ENCODE results near the gene NHLH1.
"Not testable (repeated sequence)": the region's sequence is repeated elsewhere in the genome, so short reads cannot be mapped to it uniquely, and the experiment has no call there.

The NHLH1 gene

DNA sequence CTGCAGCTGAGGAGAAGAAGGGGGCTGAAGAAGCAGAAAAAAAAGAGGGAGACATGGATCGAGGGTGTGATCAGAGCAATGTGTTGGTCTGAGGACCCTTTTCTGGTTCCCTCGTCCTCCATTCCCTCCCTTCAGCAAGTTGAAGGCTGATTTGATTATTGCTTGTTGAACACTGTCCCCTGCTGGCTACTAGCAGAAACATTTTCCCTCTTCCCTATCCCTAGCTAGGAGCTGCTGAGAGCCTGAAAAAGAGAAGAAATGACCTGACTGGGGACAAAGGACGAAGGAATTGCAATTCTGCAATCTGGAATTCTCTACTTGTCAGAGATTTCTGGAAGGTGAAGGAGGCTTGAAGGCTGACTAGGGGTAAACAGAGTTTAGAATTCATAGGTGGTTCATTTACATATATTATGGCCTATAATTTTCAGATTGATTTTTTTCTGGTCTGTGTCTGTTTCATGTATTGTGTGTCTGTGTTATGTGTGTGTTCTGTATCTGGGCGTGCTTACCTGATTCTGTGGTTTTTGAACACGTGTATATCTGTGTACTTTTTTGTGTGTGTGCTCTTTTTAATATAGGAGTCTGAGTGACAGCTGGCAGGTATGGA, 9.8 kb downstream of the NHLH1 start:
- ChIA-PET POLR2A (no interaction called here), CTCF (interaction anchor here (0.7 to 11.5 kb wide), 33 partner anchors 8 to 331 kb away, joined by 3 to 277 read pairs (median 4); partner anchors contain the start of genes CASQ1, DCAF8, NHLH1 and PEX19)
- TF ChIP-seq, protein P1, sequence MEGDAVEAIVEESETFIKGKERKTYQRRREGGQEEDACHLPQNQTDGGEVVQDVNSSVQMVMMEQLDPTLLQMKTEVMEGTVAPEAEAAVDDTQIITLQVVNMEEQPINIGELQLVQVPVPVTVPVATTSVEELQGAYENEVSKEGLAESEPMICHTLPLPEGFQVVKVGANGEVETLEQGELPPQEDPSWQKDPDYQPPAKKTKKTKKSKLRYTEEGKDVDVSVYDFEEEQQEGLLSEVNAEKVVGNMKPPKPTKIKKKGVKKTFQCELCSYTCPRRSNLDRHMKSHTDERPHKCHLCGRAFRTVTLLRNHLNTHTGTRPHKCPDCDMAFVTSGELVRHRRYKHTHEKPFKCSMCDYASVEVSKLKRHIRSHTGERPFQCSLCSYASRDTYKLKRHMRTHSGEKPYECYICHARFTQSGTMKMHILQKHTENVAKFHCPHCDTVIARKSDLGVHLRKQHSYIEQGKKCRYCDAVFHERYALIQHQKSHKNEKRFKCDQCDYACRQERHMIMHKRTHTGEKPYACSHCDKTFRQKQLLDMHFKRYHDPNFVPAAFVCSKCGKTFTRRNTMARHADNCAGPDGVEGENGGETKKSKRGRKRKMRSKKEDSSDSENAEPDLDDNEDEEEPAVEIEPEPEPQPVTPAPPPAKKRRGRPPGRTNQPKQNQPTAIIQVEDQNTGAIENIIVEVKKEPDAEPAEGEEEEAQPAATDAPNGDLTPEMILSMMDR (IDR thresholded peaks at IDR 0.05; ENCODE audit: insufficient read depth, low read length, missing control alignments): peak; percentile 84
- DNase-seq (ENCODE audit: low read depth, low spot score): no peak
- no peak overlapping the region for H3K4me3 ChIP-seq (ENCODE audit: low read depth, low read length)

DNA sequence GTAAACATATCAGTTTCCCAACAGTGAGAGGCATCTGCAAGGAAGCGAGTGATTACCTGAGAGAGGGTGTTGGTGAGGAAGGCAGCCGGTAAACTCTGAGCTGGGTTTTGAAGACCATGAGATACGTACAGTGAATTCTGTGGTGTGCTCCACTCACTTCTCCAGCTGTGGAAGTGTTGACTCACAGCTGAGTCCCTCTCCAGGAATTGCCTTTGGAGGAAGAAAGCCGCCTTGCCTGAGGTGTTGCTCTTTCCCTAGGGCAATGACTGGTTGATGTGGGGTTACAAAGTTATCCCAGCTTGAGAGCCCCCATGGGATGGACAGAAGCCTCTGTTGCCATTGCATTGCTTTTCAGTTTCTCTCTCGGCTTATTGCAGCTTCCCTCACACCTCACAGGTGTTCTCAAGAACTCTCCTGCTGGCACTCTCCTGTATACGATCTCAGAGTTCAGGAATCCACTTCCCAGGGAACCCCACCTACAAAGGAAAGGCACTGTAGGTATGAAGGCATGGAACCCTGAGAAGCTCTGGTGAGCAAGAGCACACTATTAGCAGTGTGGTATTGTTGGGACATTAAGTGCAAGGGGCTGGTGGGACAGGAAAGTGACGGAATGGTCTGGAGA, 10.8 kb downstream of the NHLH1 start:
- peak; percentile 17 for DNase-seq (ENCODE audit: low read depth, low spot score)
- TF ChIP-seq, protein P1 (IDR thresholded peaks at IDR 0.05; ENCODE audit: insufficient read depth, low read length, missing control alignments): no peak
- no peak overlapping the region for H3K4me3 ChIP-seq (ENCODE audit: low read depth, low read length)
- ChIA-PET CTCF (interaction anchor here (0.9 to 11.5 kb wide), 18 partner anchors 14 to 332 kb away, joined by 3 to 277 read pairs (median 8); partner anchors contain the start of genes CASQ1 and NHLH1), POLR2A (interaction anchor here (0.5 to 0.7 kb wide), 2 partner anchors 18 to 227 kb away, joined by 3 to 4 read pairs; no protein-coding TSS in a partner anchor)

DNA sequence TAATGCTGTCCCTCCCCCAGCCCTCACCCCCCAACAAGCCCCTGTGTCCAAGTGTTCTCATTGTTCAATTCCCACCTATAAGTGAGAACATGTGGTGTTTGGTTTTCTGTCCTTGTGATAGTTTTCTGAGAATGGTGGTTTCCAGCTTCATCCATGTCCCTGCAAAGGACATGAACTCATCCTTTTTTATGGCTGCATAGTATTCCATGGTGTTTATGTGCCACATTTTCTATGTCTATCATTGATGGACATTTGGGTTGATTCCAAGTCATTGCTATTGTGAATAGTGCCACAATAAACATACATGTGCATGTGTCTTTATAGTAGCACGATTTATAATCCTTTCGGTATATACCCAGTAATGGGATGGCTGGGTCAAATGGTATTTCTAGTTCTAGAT, 17.9 kb downstream of the NHLH1 start:
- CTCF ChIA-PET: interaction anchor here (1.5 kb wide), 1 partner anchor 9 kb away, joined by 4 read pairs; no protein-coding TSS in a partner anchor
- DNase-seq (ENCODE audit: low read depth, low spot score); H3K4me3 ChIP-seq (ENCODE audit: low read depth, low read length); POLR2A ChIA-PET: not testable (repeated sequence)

DNA sequence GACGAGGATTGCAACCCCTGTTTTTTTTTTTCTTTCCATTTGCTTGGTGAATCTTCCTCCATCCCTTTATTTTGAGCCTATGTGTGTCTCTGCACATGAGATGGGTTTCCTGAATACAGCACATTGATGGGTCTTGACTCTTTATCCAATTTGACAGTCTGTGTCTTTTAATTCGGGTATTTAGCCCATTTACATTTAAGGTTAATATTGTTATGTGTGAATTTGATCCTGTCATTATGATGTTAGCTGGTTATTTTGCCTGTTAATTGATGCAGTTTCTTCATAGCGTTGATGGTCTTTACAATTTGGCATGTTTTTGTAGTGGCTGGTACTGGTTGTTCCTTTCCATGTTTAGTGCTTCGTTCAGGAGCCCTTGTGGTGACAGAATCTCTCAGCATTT, 21.5 kb downstream of the NHLH1 start:
- H3K4me3 ChIP-seq (ENCODE audit: low read depth, low read length); DNase-seq (ENCODE audit: low read depth, low spot score); POLR2A ChIA-PET: not testable (repeated sequence)
- CTCF ChIA-PET: interaction anchor here (7.1 kb wide), 1 partner anchor 10 kb away, joined by 36 read pairs; no protein-coding TSS in a partner anchor

DNA sequence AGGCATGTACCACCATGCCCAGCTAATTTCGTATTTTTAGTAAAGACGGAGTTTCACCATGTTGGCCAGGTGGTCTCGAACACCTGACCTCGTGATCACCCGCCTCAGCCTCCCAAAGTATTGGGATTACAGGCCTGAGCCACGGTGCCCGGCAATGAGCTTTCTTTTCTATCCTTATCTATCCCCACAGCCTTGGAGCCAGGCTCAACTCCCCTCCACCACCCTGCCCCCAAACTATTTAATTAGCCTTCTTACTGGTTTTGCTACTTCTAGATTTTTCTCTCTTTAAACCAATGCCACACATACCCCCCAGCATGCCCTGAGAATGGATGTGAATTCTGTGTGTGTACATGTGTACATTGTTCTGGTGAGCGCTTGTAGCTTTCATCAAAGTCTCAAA, 27.8 kb downstream of the NHLH1 start:
- POLR2A ChIA-PET: no interaction called here
- CTCF ChIA-PET: interaction anchor here (7.1 kb wide), 1 partner anchor 17 kb away, joined by 36 read pairs; no protein-coding TSS in a partner anchor
- no peak for DNase-seq (ENCODE audit: low read depth, low spot score)
- TF ChIP-seq, protein P1 (IDR thresholded peaks at IDR 0.05; ENCODE audit: insufficient read depth, low read length, missing control alignments): no peak
- H3K4me3 ChIP-seq (ENCODE audit: low read depth, low read length): no peak overlapping the region

DNA sequence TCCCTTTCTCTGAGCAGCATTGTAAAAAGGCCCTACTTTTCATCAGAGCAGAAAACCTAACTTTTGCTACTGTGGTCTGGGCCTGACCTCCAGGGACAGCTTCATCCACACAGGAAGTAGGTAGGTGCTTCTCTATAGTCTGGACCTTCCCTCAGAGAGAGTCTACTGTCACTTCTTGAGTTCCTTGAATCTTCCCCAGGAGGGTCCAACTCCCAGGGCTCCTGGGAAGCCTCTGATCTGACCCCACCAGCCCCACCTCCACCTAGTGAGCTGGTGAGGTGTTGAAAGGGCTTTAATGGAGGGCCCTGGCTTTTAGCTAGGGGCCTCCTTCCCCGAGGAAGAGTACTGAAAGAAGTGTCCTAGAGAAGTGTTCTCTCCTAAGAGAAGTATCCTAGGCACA, 30.8 kb downstream of the NHLH1 start:
- ChIA-PET CTCF (interaction anchor here (1.1 to 1.4 kb wide), 2 partner anchors 17 to 19 kb away, joined by 4 read pairs; no protein-coding TSS in a partner anchor), POLR2A (no interaction called here)
- TF ChIP-seq, protein P1 (IDR thresholded peaks at IDR 0.05; ENCODE audit: insufficient read depth, low read length, missing control alignments): no peak
- H3K4me3 ChIP-seq (ENCODE audit: low read depth, low read length): no peak overlapping the region
- no peak for DNase-seq (ENCODE audit: low read depth, low spot score)

DNA sequence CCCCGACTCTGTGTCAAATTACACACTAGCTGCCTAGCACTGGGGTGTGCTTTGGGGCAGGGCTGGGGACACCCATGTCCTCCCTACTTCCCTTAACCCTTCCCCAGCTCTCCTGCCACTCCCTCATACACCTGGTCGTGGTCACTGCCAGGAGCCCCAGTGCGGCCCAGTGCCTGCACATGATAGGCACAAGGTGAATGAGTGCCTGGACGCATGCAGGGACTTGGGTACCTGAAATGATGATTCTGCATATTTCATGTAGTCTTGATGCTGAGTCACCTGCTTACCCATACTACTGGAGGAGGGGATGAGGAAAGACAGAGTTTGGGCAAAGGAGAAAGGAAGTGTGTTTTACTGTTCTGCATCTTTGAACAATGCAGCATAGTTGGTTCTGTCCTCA, 32.0 kb downstream of the NHLH1 start:
- CTCF ChIA-PET: interaction anchor here (1.0 kb wide), 1 partner anchor 17 kb away, joined by 4 read pairs; no protein-coding TSS in a partner anchor
- H3K4me3 ChIP-seq (ENCODE audit: low read depth, low read length): no peak overlapping the region
- no peak for DNase-seq (ENCODE audit: low read depth, low spot score)
- POLR2A ChIA-PET: no interaction called here
- TF ChIP-seq, protein P1 (IDR thresholded peaks at IDR 0.05; ENCODE audit: insufficient read depth, low read length, missing control alignments): no peak
